GM21786 (cell line): Measurements from ENCODE around the gene WDR70.
"Not testable (repeated sequence)": the region's sequence is repeated elsewhere in the genome, so short reads cannot be mapped to it uniquely, and the experiment has no call there.

ENCODE experiments used
- ATAC-seq: cut with Tn5 transposase; IDR thresholded peaks from one replicate; pipeline ENCODE4 v1.9.1; 2021; ENCODE audit not compliant: unreplicated experiment

WDR70 gene

DNA sequence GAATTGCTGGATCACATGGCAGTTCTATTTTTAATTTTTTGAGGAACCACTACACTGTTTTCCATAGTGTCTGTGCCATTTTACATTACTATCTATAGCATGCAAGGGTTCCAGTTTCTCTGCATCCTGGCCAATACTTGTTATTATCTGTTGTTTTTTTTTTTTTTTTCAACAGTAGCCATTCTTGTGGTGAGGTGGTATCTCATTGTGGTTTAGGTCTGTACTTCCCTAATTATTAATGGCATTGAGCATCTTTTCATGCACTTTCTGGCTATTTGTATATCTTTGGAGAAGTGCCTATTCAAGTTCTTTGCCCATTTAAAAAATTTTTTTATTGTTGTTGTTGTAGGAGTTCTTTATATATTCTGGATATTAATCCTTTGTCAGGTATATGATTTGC lies 363.0 kb downstream of the WDR70 start:
- ATAC-seq: no peak

DNA sequence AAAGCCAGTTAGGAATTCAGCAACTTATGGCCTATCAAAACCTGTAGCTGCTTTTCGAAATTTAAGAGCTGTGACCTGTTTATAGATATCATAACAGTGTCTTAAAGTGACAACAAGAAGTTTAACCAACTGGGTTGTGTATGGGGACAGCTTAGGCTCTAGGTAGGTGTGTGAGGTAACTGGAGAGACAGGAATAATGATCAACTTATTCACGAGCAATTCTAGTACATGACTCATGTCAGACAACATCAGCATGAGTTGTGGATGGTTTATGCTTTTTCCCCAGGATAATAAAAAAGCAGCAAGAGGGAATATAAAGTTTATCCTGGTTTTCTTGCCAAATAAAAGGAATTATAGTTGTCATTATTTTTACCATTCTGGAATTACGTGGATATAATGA lies 372.1 kb downstream of the WDR70 start:
- no peak for ATAC-seq

DNA sequence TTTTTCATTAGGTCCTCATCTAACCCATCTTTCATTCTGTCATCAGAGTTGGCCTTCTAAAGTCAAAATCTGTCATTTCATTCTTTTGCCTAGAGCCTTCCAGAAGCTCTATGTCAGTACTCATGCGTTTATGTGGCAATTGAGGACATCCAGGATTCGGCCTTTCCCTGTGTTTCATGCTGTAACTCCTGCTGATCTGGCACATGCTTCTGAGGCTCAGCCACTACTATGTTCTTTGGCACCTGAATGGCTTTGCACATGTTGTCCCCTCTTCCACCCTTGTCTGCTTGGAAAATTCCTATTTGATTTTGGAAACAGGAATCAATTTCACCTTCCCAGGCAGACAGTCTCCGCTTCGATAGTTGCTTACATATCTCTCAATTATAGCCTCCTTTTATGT lies 375.9 kb downstream of the WDR70 start:
- no peak for ATAC-seq

DNA sequence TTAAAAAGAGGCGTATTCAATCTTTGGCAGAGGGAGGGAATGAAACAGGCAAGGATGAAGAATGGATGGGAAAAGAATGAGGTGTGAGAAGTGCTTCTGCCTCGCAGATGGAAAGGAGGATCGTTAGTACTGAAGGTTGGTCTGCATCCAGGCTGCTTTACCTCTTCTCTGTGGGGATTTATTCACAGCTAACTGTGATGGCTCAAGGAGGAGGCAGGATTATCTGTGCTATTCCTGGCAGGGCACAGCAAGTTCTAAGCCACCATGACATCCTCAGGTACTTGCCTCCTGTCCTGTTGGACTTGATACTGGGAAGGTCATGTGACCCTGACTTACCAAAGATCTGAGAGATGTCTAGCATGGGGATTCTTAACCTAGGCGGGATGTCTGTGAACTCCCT lies 376.5 kb downstream of the WDR70 start:
- ATAC-seq: no peak

DNA sequence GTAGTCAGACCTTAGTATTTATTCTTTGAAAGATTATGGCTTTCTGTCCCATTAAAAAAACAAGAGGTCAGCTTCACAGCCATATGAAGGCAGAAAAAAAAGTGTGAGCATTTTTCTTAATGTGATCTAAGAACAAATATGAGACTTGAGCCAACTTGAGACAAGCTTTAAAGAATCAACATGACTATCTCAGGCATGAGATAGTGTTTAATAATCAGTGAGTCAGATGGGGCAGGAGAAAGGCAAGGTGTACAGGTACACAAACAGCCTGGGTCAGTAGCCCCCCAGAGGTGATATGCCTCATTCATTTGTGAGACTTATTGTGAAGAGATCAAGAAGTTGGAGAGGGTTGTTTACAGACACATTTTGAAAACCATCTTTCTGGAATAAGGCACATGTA lies 377.1 kb downstream of the WDR70 start:
- ATAC-seq: no peak

DNA sequence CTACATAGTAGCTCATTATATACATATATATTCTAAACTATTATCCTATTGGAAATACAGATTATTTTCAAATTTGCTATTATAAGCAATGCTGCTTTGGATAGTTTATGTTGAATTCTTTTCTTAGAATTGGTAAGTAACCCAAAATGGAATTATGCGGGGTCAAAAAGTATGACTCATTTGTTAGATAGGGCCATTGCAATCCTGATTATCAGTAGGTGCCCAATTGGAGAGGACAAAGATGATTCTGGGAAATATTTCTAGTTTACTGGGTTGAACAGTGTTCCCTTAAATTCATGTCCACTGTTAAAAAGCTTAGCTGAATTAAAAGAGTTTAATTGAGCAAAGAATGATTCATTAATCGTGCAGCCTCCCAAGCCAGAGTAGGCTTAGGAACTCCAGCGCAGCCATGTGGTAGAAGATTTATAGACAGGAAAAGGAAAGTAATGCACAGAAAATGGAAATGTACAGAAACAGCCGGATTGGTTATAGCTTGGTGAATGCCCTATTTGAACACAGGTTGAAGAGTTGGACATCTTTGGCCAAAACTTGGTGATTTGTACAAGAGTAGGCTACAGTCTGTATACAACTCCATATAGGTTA lies 379.0 kb downstream of the WDR70 start:
- no peak for ATAC-seq

DNA sequence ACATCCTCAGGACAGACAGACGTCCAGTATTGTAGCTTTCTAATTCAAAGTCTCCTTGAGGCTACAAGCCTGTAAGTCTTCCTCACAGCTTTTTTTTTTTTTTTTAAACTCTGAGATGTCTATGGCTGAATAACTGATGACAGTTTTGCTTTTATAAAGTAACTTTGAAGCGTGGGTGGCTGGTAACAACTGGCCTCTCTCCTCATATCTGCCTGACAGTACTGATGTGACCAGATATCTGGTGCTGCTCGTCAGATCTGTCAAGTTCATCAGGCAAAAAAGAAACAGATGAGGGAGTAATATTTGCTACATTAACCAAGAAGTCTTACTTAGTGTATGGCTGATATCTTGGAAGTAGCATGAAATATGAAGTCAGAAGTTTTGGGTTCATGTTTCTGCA lies 388.1 kb downstream of the WDR70 start:
- no peak for ATAC-seq

DNA sequence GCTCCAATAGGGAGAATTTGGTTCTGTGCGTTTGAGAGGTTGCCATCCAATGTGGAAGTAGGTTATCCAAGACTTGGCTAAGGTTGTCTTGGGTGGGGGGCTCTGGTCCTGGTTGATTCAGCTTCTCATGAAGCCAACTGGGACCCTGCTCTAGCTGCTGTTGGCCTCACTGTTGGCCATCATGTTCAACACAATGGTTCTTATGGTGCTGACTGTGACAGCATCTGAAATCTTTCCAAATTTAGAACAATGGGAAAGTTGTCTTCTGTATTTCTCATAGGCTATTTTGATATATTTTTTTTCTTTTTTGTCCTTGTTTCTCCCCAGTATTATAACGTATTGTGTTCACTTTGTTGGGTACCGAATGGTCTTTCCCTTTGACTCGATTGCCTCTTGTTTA lies 388.8 kb downstream of the WDR70 start:
- ATAC-seq: no peak

DNA sequence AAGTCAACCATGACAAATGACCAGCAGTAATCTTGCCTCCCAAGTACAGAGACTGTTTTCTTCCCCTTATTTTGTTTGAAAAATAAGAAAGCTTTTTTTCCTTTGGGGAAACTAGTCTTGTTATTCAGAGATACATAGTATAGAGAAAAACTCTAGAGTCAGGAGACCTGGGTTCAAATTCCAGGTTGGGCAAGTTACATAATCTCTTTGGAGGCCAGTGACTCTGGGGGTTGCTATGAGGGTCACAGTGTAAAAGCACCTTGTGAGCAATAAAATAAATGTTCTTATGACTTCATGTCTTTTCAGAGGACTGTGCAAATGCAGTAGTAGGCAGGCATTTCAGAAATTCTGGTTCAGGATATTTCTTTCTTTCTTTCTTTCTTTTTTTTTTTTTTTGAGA lies 389.3 kb downstream of the WDR70 start:
- ATAC-seq: no peak

DNA sequence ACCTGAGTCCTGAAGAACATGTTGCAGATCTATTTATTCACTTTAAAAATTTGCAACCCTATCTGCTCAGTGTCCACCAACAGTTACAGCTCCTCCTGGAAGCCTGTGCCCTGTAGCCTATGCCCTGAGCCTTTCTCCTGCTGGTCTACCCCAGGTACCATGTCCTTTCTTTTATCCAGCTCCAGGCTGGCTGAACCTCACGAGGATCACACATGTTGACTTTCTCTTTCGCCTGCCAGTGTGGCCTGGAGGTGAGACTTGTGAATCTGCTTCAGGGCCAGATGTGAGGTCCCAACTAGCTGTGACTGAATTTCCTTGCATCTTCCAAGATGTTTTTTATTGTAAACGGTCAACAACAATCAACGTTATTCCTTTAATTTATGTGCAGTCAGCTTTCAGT lies 390.0 kb downstream of the WDR70 start:
- ATAC-seq: no peak

DNA sequence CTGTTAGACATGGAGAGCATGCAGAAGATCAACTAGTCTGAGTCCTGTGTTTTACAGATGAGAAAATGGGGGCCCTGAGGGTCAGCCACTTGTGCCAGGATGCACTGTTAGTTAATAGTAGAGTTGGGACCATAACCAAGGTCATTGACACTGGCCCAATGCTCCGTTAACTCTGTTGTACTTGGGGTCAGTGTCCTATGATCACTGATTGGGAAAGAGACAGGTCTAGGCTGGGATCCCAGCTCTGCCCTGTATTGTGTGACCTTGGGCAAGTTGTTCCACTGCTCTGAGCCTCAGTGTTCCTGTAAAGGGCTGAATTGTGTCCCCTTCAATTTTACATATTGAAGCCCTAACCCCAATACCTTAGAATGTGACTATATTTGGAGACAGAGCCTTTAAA lies 390.7 kb downstream of the WDR70 start:
- ATAC-seq: no peak

DNA sequence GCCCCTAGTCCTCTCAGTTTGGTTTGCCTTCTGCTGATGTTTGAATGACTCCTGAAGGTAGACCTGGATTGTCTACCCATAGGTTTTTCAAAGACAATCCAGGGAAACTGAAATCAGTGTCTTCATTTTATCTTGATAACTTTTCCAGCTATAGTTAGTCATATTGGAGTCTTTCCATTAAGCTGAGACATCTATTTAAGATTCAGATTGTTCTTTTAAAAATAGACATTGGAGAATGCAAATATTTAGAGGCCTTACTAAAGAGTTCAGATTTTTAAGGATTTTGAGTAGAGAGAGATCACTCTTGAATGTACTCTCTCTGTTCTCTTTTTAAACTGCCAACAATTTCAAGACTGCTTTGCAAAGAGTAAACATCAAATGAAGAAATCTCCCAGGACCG lies 391.7 kb downstream of the WDR70 start:
- no peak for ATAC-seq

DNA sequence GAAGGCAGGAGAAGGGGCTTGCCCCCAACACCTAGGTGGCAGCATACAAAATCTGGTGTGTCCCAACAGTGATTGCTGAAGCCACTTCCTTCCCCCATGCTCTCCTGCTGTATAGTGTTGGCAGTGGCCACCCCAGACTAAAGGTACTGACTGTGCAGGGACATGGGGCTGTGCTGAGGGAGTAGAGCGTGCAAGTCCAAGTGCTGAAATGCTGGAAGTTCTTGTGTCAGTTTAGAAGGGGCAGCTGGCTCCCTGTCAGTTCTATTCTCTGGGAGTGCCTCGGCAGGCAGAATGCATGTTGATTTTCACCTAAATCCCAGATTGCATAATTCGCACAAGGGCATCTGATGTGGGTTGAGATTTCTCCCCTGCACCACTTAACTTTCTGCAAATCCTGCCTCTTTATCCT lies 392.1 kb downstream of the WDR70 start:
- ATAC-seq: no peak

DNA sequence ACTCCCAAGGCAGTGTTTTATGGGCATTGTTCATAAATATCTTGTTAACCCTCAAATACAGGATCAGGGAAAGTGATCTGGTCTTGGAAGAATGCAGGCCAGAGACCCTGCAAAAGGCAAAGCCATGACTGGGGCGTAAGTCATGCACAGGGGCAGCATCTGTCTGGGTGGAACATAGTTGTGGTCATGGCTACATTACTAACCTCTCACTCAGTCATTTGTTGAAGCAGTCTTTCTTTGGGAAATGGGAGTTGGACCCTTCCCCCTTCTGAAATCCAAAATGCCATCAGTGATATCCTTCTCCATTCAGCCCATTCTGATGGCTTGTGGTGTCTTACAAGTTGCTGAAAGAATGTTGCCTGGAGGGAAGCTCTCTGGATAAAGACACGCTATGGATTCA lies 392.6 kb downstream of the WDR70 start:
- ATAC-seq: no peak

DNA sequence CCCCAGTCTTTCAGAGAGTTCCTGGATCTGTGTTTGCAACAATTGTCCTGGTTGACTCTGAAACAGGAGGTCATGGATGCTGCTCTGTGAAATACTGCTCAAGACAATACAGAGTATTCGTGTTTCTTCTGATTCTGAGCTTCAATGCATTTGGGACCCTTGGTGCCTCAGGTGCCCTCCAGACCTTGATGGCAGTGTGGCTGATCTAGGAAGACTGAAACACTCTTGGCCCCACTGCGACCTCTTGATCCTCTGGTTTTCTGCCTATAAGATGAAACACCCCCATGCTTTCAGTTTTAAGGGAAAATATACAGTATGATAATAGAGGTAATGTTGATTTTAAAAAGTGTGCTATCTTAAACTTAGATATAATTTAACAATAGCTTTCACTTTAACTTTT lies 393.1 kb downstream of the WDR70 start:
- no peak for ATAC-seq

DNA sequence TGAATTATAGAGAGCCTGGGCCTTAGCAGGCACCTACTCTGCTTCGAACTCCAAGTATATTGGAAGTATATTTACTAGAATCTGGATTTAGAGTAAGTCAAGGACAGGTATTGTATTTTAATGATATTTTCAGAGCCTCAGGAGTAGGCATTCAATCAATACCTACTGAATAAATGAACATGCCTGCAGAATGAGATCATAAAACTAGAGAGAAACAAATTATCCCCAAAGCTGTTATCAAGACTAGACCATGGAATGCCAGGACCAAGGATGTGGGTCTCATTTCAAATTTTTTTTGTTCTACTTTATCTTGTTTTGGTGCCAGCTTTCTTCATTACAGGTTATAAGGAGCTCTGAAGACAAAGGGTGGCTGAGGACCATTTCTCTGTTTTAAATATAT lies 394.7 kb downstream of the WDR70 start:
- no peak for ATAC-seq

DNA sequence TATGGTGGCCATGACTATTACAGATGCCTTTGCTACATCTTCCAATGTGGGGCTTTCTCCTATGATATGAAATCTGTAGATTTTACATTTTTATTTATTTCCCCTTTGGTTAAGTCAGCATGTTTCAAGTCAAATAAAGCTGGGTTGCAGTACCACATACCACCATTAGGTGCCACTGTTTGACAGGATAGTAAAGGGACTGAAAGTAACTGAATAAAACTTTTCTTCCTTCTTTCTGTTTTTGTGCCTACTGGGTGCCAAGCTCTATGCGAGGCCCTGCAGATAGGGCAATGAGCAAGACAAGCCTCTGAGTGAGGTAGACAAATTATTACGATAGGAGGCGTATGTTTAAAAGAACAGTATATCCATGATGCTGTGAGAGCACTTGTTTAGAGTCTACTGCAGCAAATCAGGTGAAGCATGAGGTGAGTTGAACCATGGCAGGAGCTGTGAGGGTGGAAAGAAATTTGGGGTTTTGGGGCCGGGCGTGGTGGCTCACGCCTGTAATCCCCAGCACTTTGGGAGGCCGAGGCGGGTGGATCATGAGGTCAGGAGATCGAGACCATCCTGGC lies 395.9 kb downstream of the WDR70 start:
- no peak for ATAC-seq

DNA sequence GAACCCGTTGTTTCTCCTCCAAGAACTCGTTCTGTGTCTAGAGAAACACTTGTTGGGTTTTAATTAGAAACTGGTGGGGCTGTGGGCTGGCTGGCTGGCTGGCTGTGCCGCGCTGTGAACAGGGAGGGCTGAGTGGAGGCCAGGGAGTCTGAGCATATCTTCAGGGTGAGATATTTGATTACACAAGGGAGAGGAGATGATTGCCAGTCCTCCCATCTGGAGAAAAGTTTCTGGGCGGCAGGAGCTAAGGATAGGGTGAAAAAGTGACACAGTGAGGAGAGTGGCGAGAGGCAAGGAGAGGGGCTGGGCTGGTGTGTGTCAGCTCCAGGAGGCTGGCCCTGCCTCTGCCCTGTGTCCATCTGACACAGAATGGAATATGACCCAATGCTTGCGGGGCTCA lies 397.7 kb downstream of the WDR70 start:
- no peak for ATAC-seq

DNA sequence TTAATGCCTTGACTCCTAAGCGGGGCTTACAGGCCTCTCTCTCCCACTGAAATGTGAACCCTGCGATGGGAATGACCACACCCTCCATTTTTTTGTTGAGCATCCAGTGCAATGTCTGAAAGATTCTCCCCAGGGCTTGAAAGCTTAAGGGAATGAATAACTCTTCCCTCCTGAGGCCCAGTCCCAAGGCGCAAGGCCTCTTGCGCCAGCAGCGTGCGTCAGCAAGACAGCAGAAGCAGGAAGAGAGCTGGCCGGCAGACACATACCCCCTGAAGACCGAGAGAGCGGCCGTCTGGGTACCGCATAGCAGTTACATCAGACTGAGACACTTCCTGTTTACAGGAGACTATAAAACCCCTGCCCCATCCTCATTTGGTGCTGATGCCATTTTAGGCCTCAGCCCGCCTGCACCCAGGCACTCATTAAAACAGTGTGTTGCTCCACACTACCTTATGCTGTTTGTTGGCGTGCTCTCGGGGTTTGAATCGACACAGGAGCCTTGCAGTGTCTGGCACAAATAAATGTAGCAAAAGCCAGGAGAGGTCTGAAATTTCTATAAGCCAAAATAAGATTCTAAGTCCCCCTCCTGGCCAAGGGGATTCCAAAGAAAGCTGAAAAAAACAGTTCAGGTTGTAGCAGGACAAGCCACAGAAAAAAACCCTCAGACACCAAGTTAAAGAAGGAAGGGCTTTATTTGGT lies 398.5 kb downstream of the WDR70 start:
- ATAC-seq: no peak

DNA sequence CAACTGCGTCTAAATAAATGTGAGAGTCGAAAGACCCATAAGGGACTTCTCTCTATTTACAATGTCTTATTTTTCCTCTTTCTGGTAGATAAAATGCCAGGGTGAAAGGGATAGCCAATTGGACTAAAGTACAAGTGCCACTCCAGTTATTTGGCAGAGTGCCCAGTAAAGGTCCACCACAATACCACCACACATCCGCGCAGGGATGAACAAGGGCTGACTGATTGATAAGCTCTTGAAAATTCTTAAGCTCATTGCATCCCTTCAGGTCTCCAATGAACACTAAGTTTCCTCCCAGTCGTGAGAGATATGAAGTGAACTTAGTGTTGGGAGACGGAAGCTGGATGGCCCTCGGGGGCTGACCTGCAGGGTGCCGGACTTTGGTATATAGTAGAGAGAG lies 402.3 kb downstream of the WDR70 start:
- ATAC-seq: not testable (repeated sequence)

DNA sequence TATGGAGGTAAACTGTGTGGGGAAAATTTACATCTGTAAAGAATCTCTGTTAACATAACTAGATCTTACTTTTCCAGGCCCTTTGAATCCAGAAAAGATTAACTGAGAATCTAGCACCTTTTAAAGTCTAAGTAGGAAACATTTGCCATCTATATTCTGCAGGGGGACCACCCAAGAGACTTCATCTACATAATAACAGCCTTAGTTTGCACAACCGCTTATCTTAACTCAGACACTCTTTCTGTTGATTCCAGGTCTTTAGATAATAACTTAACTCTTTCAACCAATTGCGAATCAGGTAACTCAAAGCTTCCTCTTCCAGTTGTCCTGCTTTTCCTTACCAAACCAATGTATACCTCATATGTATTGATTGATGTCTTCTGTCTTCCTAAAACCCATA lies 407.3 kb downstream of the WDR70 start:
- no peak for ATAC-seq

DNA sequence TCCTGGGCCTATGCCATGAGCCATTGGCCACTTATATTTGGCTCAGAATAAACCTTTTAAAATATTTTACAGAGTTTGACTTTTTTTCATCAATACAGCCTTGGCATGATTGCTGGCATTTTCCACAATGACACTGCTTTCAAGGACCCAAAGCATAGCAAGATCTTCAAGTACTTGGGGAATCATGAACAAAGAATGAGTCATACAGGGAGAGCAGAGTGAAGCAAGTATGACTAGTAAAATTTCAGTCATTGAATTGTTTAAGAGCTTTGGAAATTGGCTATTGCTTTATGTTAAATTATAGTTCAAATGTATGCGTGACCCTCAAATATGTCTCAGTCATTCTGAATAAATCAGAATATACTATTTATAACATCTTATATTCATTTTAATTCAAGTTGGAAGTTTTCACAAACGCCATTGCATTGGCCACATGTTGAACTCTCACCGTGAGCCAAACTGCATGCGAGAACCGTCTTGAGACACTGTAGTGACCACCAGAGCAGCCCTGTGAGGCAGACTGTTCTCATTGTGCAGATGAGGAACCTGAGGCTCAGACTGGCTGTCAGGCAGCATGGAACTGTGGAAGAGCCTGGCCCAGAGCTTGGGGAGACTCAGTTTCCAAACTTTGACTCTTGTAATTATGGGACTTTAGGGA lies 407.9 kb downstream of the WDR70 start:
- ATAC-seq: no peak
